ENCODE results near the gene HIVEP3.

The HIVEP3 gene

GRCh38 chr1:41802532-41803501, 115.9 kb downstream of the HIVEP3 start:
- Histone ChIP-seq H3K27me3 (ENCODE audit: control insufficient read depth in 5 of 5, insufficient read depth in 4 of 5, low read length in 5 of 5) (no peaks in the 10 kb centered on the region), H3K27ac (ENCODE audit: low read depth, low read length) (peak overlapping the region; percentile 54), H3K9ac (ENCODE audit: low read length in 5 of 5) (peak overlapping the region in 3 of 5 donors; percentile 5 to 16 (median 7))

GRCh38 chr1:41800311-41800829, 118.4 kb downstream of the HIVEP3 start:
- Histone ChIP-seq H3K27ac (ENCODE audit: low read depth, low read length) (no peak overlapping the region), H3K27me3 (ENCODE audit: control insufficient read depth in 5 of 5, insufficient read depth in 4 of 5, low read length in 5 of 5) (no peaks in the 10 kb centered on the region), H3K36me3 (ENCODE audit: control insufficient read depth in 5 of 5, insufficient read depth in 5 of 5, low read length in 5 of 5) (no peaks in the 10 kb centered on the region), H3K4me1 (ENCODE audit: control insufficient read depth in 5 of 5, insufficient read depth in 5 of 5, low read length in 5 of 5) (peaks cover 4 to 36% (median 20%) of the 10 kb centered on the region in 5 donors), H3K9me3 (ENCODE audit: control insufficient read depth in 5 of 5, low read length in 5 of 5) (no peaks in the 10 kb centered on the region), H3K9ac (ENCODE audit: low read length in 5 of 5) (no peak overlapping the region), H3K4me3 (ENCODE audit: low read depth in 1 of 5, low read length in 5 of 5) (no peak overlapping the region)

More at GRCh38 chr1:41802532-41803501, 115.9 kb downstream of the HIVEP3 start:
- Histone ChIP-seq H3K4me1 (ENCODE audit: control insufficient read depth in 5 of 5, insufficient read depth in 5 of 5, low read length in 5 of 5) (peaks cover 4 to 36% (median 20%) of the 10 kb centered on the region in 5 donors), H3K9me3 (ENCODE audit: control insufficient read depth in 5 of 5, low read length in 5 of 5) (no peaks in the 10 kb centered on the region), H3K36me3 (ENCODE audit: control insufficient read depth in 5 of 5, insufficient read depth in 5 of 5, low read length in 5 of 5) (no peaks in the 10 kb centered on the region), H3K4me3 (ENCODE audit: low read depth in 1 of 5, low read length in 5 of 5) (peak overlapping the region in 1 of 5 donors; percentile 35)

GRCh38 chr1:41799723-41800122, 119.0 kb downstream of the HIVEP3 start:
- no peak overlapping the region for H3K27ac ChIP-seq (ENCODE audit: low read depth, low read length)
- no peak overlapping the region for H3K4me3 ChIP-seq (ENCODE audit: low read depth in 1 of 5, low read length in 5 of 5)
- H3K9me3 ChIP-seq (ENCODE audit: control insufficient read depth in 5 of 5, low read length in 5 of 5) = no peaks in the 10 kb centered on the region
- H3K4me1 ChIP-seq (ENCODE audit: control insufficient read depth in 5 of 5, insufficient read depth in 5 of 5, low read length in 5 of 5) = peaks cover 4 to 36% (median 20%) of the 10 kb centered on the region in 5 donors
- no peak overlapping the region for H3K9ac ChIP-seq (ENCODE audit: low read length in 5 of 5)
- H3K36me3 ChIP-seq (ENCODE audit: control insufficient read depth in 5 of 5, insufficient read depth in 5 of 5, low read length in 5 of 5) = no peaks in the 10 kb centered on the region
- no peaks in the 10 kb centered on the region for H3K27me3 ChIP-seq (ENCODE audit: control insufficient read depth in 5 of 5, insufficient read depth in 4 of 5, low read length in 5 of 5)

GRCh38 chr1:41799205-41799604, 119.5 kb downstream of the HIVEP3 start:
- no peaks in the 10 kb centered on the region for H3K9me3 ChIP-seq (ENCODE audit: control insufficient read depth in 5 of 5, low read length in 5 of 5)
- H3K27me3 ChIP-seq (ENCODE audit: control insufficient read depth in 5 of 5, insufficient read depth in 4 of 5, low read length in 5 of 5) = no peaks in the 10 kb centered on the region
- H3K4me3 ChIP-seq (ENCODE audit: low read depth in 1 of 5, low read length in 5 of 5) = no peak overlapping the region
- H3K27ac ChIP-seq (ENCODE audit: low read depth, low read length) = no peak overlapping the region
- no peak overlapping the region for H3K9ac ChIP-seq (ENCODE audit: low read length in 5 of 5)
- H3K4me1 ChIP-seq (ENCODE audit: control insufficient read depth in 5 of 5, insufficient read depth in 5 of 5, low read length in 5 of 5) = peaks cover 4 to 35% (median 20%) of the 10 kb centered on the region in 5 donors
- H3K36me3 ChIP-seq (ENCODE audit: control insufficient read depth in 5 of 5, insufficient read depth in 5 of 5, low read length in 5 of 5) = no peaks in the 10 kb centered on the region

- Histone ChIP-seq H3K4me1 (ENCODE audit: control insufficient read depth in 5 of 5, insufficient read depth in 5 of 5, low read length in 5 of 5) (peaks cover 0 to 7% (median 0%) of the 10 kb centered on the region in 5 donors), H3K9ac (ENCODE audit: low read length in 5 of 5) (no peak overlapping the region), H3K4me3 (ENCODE audit: low read depth in 1 of 5, low read length in 5 of 5) (no peak overlapping the region), H3K27me3 (ENCODE audit: control insufficient read depth in 5 of 5, insufficient read depth in 4 of 5, low read length in 5 of 5) (no peaks in the 10 kb centered on the region), H3K36me3 (ENCODE audit: control insufficient read depth in 5 of 5, insufficient read depth in 5 of 5, low read length in 5 of 5) (no peaks in the 10 kb centered on the region), H3K27ac (ENCODE audit: low read depth, low read length) (no peak overlapping the region), H3K9me3 (ENCODE audit: control insufficient read depth in 5 of 5, low read length in 5 of 5) (no peaks in the 10 kb centered on the region)
Measured at GRCh38 chr1:41795205-41795762, 123.4 kb downstream of the HIVEP3 start.

GRCh38 chr1:41794031-41794430, 124.7 kb downstream of the HIVEP3 start:
- Histone ChIP-seq H3K36me3 (ENCODE audit: control insufficient read depth in 5 of 5, insufficient read depth in 5 of 5, low read length in 5 of 5) (no peaks in the 10 kb centered on the region), H3K4me1 (ENCODE audit: control insufficient read depth in 5 of 5, insufficient read depth in 5 of 5, low read length in 5 of 5) (no peaks in the 10 kb centered on the region), H3K9ac (ENCODE audit: low read length in 5 of 5) (no peak overlapping the region), H3K9me3 (ENCODE audit: control insufficient read depth in 5 of 5, low read length in 5 of 5) (no peaks in the 10 kb centered on the region), H3K27ac (ENCODE audit: low read depth, low read length) (no peak overlapping the region), H3K4me3 (ENCODE audit: low read depth in 1 of 5, low read length in 5 of 5) (no peak overlapping the region), H3K27me3 (ENCODE audit: control insufficient read depth in 5 of 5, insufficient read depth in 4 of 5, low read length in 5 of 5) (no peaks in the 10 kb centered on the region)

- Histone ChIP-seq H3K9ac (ENCODE audit: low read length in 5 of 5) (no peak overlapping the region), H3K4me3 (ENCODE audit: low read depth in 1 of 5, low read length in 5 of 5) (no peak overlapping the region), H3K36me3 (ENCODE audit: control insufficient read depth in 5 of 5, insufficient read depth in 5 of 5, low read length in 5 of 5) (no peaks in the 10 kb centered on the region), H3K27me3 (ENCODE audit: control insufficient read depth in 5 of 5, insufficient read depth in 4 of 5, low read length in 5 of 5) (no peaks in the 10 kb centered on the region), H3K4me1 (ENCODE audit: control insufficient read depth in 5 of 5, insufficient read depth in 5 of 5, low read length in 5 of 5) (no peaks in the 10 kb centered on the region), H3K27ac (ENCODE audit: low read depth, low read length) (no peak overlapping the region), H3K9me3 (ENCODE audit: control insufficient read depth in 5 of 5, low read length in 5 of 5) (no peaks in the 10 kb centered on the region)
Measured at GRCh38 chr1:41792485-41792770, 126.3 kb downstream of the HIVEP3 start.

GRCh38 chr1:41791667-41792484, 126.8 kb downstream of the HIVEP3 start:
- no peaks in the 10 kb centered on the region for H3K9me3 ChIP-seq (ENCODE audit: control insufficient read depth in 5 of 5, low read length in 5 of 5)
- H3K9ac ChIP-seq (ENCODE audit: low read length in 5 of 5) = no peak overlapping the region
- no peaks in the 10 kb centered on the region for H3K4me1 ChIP-seq (ENCODE audit: control insufficient read depth in 5 of 5, insufficient read depth in 5 of 5, low read length in 5 of 5)
- no peak overlapping the region for H3K27ac ChIP-seq (ENCODE audit: low read depth, low read length)
- no peaks in the 10 kb centered on the region for H3K27me3 ChIP-seq (ENCODE audit: control insufficient read depth in 5 of 5, insufficient read depth in 4 of 5, low read length in 5 of 5)
- H3K36me3 ChIP-seq (ENCODE audit: control insufficient read depth in 5 of 5, insufficient read depth in 5 of 5, low read length in 5 of 5) = no peaks in the 10 kb centered on the region
- no peak overlapping the region for H3K4me3 ChIP-seq (ENCODE audit: low read depth in 1 of 5, low read length in 5 of 5)

GRCh38 chr1:41790351-41790750, 128.4 kb downstream of the HIVEP3 start:
- Histone ChIP-seq H3K36me3 (ENCODE audit: control insufficient read depth in 5 of 5, insufficient read depth in 5 of 5, low read length in 5 of 5) (no peaks in the 10 kb centered on the region), H3K9ac (ENCODE audit: low read length in 5 of 5) (no peak overlapping the region), H3K9me3 (ENCODE audit: control insufficient read depth in 5 of 5, low read length in 5 of 5) (no peaks in the 10 kb centered on the region), H3K27ac (ENCODE audit: low read depth, low read length) (no peak overlapping the region), H3K27me3 (ENCODE audit: control insufficient read depth in 5 of 5, insufficient read depth in 4 of 5, low read length in 5 of 5) (no peaks in the 10 kb centered on the region), H3K4me1 (ENCODE audit: control insufficient read depth in 5 of 5, insufficient read depth in 5 of 5, low read length in 5 of 5) (no peaks in the 10 kb centered on the region), H3K4me3 (ENCODE audit: low read depth in 1 of 5, low read length in 5 of 5) (no peak overlapping the region)

All from subcutaneous abdominal adipose tissue (tissue), 5 donors.